Vagina (tissue), 2 donors: ENCODE results near the gene CYP1B1.
"Not testable (repeated sequence)": the region's sequence is repeated elsewhere in the genome, so short reads cannot be mapped to it uniquely, and the experiment has no call there.

Experiments
- CTCF ChIP-seq, 3 experiments: fragments of 450-650 bp in 2 of 3; fragments of 200-600 bp in 1 of 3; sonication (generic) in 1 of 3; IDR thresholded peaks; one replicate each; pipeline ENCODE4 v1.5.1; 2017 to 2019; ENCODE audit warnings: antibody characterized with exemption in 3 of 3, mild to moderate bottlenecking in 2 of 3, moderate library complexity in 2 of 3
- POLR2A ChIP-seq, 2 donors: fragments of 450-650 bp; IDR thresholded peaks; one replicate each; pipeline ENCODE4 v1.6.1; 2017; ENCODE audit warnings: antibody characterized with exemption in 2 of 2, mild to moderate bottlenecking in 2 of 2, moderate library complexity in 2 of 2
- POLR2AphosphoS5 ChIP-seq, 2 donors: sonication (generic); formaldehyde crosslinking; IDR thresholded peaks; one replicate each; pipeline ENCODE4 v1.9.0; 2017; ENCODE audit warnings: antibody characterized with exemption in 2 of 2, mild to moderate bottlenecking in 2 of 2, low read depth in 1 of 2; ENCODE audit not compliant: insufficient read depth in 1 of 2

DNA sequence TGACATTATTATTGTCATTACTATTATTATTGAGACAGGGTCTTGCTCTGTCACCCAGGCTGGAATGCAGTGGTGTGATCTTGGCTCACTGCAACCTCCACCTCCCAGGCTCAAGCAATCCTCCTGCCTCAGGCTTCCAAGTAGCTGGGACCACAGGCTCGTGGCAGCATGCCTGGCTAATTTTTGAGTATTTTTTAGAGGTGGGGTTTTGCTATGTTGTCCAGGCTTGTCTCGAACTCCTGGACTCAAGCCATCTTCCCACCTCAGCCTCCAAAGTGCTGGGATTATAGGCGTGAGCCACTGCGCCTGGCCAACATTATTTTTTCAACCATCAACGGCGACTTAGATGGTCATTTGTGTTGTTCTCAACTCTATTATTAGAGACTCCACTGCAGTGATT lies 14.3 kb upstream of the CYP1B1 start:
- not testable (repeated sequence) for TF ChIP-seq CTCF (IDR thresholded peaks at IDR 0.05); POLR2A (IDR thresholded peaks at IDR 0.05); POLR2AphosphoS5 (IDR thresholded peaks at IDR 0.05; ENCODE audit: insufficient read depth in 1 of 2, low read depth in 1 of 2)
